ENCODE data around the gene PLXNB2.

PLXNB2 gene

DNA sequence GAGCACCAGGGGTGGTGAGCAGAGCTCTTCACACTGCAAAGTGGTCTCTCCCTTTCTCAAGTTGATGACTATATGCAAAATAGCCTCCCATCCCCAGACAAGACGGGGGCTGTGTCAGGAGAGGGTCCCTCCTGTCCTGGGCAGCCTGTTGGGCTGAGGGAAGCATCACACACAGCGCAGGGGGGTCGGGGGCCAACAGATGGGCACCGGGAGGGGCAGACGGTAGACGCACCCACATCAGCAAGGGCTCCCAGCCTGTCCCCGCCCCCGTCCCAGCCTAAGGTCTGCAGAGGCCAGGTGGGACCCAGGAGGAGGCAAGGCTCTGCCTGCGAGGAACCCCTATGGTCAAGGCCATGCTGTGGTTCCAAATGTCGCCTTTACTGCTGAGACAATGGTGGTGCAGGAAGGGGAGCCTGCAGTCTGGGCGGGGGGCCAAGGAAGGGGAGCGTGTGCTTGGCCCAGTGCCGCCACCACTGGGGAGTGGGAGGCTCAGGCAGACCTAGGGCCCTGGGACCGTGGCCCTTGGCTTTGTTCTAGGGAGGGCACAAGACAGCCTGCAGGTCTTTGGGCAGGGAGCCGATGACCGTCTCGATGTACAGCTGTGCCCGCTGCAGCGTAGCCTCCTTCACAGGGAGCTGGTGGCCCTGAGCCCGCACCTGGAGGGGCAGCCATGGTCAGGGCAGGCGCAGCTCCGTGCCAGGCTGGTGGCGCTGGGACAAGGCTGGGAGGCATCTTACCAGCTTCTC is 4.3 kb upstream of the PLXNB2 start:
- DNase-seq (ENCODE audit: low read depth, low spot score) = no peak

DNA sequence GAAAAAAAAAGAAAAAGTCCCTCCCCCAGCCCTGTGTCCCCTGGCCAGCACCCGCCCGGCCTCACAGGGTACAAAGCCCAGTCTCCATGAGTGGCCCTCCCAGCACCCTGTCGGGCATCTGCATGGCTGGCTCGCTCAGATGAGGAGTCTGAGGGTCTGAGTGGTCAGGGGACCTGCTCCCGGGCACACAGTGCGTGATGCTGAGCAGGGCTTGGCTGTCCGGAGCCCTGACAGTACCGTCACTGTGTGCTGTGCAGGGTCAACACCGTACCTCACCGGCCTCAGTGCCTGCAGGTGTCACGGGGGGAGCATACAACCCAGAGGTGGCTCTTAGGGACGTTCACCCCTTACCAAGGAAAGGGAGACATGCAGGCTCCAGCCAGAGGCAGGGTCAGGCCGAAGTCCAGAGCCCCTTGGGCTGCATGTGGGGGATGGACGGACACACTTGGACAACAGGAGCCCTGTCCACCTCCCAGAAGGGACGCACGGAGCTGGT is 3.6 kb upstream of the PLXNB2 start:
- no peak for DNase-seq (ENCODE audit: low read depth, low spot score)

DNA sequence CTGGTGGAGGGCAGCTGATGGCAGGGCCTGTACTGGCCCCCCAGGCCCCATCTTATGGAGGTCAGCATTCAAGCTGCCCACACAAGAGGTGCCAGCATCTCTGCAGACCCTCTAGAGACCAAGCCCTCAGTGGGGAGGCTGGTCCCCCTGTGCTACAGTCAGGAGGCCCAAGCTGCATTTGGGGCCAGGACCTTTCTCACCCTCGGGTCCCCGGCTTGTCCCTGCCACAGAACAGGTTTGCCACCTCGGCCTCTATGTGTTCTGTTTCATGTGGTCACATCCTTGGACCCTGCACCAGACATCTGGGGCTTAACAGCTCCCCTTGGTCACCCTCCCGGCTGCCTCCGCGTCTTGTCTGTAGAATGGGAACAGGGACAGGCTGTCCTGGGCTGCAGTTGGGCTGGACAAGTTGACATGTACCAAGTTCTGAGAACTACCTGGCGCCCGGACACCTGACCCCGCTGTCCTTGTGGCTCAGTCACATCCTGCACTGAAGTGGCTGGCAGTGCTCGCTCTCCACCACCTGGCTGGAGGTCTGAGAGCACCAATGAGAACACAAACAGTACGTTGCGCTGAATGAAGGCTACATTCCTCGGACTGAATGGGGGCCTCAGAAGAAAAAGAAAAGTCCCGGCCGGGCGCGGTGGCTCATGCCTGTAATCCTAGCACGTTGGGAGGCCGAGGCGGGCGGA is 2.7 kb upstream of the PLXNB2 start:
- no peak for DNase-seq (ENCODE audit: low read depth, low spot score)

DNA sequence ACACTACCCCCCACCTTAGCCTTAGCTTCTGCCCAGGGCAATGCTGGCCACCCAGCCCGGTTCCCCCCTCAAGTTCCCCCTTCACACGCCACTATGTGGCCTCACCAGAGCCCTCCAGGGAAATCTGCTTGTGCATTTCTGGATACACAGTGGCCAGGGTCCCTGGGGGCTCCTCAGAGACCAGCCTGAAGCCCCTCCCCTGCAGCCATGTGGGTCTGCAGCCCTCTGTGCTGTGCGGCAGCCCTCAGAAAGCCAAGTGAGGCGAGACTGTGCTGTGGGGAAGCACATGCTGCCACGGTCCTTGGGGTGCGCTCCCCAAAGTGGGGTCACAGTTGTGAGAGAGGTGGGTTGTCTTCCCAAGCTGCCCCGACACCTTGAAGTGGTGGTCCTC is 2.1 kb upstream of the PLXNB2 start:
- no peak for DNase-seq (ENCODE audit: low read depth, low spot score)

DNA sequence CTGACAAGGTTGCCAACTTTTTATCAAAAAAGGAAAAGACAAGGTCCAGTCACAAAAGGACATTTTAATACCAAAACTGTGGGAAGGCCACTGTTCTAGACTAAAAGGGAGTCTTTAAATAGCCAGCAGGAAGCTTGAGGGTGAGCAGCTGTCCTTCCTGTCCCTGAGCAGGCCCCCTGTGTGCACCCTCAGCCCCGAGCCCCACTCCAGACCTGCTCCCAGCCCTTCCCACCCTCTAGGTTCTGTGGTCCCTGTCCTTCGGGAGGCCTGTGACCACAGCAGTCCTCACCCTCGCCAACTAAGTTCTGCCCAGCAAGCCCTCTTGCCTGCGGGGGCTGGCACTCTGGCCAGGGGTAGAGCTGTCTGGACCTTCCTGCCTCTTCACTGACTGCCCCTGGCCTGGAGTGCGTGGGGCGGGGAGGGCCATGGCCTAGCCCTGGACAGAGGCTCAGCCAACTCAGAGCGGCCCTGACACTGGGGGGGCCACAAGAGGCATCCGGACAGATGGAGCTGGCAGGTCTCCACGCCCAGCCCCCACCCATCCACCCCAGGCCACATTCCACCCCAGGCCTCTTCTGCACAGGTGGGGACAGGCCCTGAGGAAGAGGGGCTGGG is 1.6 kb upstream of the PLXNB2 start:
- no peak for DNase-seq (ENCODE audit: low read depth, low spot score)

DNA sequence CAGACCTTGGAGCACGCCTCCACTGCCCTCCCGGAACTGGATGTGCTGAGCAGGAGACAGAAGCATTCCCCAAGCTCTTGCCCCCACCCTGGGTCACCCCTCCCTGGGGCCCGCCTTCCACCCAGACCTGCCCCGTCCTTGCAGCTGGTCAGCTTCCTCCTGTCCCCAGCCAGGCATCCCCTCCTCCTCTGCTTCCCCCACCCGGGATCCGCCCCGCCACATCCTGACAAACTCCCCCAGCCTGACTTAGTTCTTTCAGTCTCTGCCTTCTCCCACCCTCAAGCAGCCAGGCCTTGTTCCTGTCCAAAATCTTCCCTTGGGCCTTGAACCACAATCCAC is 1.1 kb upstream of the PLXNB2 start:
- DNase-seq (ENCODE audit: low read depth, low spot score) = no peak

DNA sequence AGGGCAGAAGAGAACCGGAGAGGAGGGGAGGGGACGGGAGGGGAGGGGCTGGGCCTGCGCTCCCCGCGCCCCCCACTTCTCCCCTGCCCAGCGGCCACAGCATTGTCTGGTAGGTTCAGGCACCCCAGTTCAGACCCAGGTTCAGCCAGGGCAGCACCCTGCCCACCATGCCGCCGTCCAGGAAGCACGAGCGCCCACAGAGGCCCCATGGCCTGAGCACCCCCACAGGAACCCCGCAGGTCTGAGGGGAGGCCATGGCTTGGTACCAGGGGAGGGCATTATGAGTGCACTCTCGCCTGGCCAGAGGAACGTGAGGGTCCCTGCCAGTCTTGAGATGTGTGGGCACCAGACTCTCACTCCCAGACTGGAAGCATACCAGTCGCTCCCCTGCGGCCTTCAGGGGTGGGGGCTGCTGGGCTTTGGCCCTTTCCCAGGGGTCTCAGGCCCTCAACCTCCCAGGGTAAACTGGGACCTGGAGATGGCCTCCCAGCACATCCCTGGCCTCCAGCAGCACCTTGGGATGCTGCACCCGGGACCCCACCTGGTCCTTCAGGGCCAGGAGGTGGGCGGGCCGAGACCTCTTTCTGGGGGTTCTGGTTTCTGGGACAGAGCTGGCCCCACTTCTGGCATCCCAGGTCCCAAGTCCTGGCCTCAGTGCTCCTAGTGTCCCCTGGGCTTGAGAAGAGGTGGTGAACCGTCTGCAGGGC is 597 bp upstream of the PLXNB2 start:
- no peak for DNase-seq (ENCODE audit: low read depth, low spot score)

DNA sequence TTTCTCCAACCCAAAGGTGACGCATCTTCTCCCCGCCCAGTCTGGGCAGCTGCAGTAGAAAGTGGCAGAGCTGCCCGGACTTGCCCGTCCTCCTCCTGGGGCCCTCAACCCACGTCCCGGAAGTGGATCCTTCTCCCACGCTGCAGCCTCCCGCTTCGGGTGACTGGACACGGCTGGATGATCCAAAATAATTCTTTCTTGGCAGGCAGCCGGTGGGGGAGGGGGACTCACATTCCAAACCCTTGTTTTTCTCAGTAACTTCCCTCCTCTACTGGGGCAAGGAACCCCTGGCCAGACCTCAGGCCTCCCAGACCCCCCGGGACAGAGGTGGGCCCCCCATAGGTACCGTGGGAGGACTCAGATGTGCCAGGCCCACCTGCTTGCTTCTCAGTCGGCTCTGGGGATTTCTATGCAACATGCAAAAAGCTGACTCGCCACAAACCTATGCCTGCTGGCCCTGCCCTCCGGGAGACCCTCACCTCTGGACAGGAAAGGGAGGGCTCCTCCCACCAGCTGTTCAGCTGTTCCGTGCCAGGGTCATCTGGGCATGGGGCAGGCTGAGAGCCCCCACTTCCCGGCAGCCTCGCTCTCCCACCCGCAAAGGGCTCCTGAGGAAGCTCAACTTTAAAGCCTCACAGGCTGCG is 1.4 kb downstream of the PLXNB2 start:
- DNase-seq (ENCODE audit: low read depth, low spot score) = no peak

DNA sequence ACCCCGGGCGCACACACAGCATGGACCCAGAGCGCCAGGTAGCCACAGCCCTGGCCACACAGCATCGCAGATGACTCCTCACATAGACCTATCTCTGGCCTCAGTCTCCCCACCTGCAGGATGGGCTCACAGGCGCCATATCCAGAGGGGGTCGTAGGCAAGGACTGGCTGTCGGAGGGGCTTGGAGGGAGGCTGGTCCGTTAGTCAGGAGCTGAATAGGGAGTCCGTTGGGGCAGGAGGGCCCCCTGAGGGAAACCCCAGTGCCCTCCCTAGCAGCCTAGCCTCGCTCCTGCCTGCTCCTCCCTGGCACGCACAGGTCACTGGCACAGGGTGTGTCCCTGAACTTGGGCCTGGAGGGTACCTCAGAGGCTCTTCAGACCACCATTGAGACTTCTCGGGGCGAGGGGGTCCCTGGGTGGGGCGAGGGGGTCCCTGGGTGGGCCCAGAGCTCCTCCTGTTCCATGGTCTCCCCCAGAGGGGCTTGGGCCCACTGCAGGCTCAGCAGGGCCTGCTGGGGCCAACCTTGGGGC is 2.0 kb downstream of the PLXNB2 start:
- DNase-seq (ENCODE audit: low read depth, low spot score) = no peak

DNA sequence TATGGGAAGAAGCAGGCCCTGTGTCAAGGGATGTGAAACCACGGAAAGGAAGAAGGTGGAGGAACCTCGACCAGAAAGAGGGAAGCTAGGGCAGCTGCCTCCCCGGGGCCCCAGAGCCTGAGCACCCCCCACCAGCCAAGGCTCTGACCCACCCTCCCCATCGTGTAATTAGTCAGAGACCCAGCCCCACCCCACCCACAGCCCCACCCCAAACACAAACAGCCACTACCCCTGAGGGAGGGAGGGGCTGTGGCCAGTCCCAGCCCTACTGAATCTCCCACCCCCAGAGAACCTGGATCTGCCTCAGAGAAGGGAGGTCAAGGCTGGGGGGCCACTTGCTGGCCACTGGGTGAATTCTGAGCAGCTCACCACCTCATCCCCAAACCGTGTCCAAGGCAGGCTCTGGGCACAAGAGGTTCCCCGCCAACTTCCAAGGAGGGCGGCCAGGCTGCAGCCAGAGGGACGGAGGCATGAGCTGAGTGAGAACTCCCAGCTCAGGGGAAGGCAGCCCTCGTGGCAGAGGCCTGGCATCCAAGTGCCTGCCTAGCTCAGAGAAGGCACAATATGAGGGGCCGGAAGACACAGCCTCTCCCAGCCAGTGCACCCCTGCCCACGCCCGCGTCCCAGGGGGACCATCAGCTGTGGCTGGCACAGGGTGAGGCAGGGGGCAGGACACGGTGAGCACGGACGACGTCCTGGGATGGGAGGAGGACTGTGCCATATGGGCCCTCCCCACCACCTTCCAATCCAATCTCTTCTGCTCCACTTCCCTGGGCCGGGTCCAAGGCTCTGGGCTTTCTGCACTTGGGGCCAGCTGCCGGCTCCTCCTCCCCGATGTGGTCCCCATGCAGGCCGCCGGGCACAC is 2.7 kb downstream of the PLXNB2 start:
- no peak for DNase-seq (ENCODE audit: low read depth, low spot score)

DNA sequence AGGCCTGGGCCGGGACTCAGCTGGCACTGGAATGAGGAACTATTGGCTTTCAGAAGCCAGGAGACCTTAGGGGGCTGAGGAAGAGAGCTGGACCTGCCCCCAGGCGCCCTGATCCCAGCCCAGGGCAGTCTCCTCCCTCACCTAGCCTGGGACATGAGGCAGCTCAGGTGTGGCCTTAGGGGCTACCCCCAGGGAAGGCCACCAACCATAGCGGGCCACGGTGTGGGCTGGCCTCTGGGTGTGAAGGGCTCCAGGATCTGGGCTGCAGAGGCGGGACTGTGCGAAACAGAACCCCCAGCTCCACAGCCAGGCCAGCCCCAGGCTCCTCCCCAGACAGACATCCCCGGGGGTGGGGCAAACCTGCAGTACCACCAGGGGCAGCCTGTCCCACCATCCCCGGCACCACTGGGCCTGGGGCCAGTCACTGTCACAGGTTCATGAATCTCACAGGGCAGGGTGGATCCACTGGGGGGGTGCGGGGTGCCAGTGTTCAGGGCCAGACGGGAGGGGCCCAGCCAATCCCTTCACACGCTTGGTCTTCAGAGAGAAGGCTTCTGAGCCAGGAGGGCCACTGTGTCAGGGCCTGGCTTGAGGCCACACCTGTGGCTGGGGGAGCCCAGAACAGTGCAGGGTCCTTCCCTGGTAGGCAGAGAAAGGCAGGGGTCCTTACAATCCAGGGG is 3.5 kb downstream of the PLXNB2 start:
- DNase-seq (ENCODE audit: low read depth, low spot score) = no peak

DNA sequence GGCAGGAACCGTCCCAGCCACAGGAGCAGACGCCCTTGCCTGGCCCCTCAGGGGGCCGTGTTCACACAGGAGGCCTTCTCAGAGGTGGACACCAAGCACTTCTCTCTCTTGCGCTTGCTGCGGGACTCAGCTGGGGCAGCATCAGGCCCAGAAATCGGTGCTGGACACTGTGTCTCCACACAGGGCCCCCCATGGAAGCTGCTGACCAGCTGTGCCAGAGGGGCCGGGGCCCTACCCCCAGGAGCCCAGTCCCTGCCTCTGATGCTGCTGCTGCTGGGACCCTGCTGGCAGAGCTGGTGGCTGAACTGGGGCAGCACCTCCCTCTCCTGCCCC is 4.0 kb downstream of the PLXNB2 start:
- DNase-seq (ENCODE audit: low read depth, low spot score) = no peak

DNA sequence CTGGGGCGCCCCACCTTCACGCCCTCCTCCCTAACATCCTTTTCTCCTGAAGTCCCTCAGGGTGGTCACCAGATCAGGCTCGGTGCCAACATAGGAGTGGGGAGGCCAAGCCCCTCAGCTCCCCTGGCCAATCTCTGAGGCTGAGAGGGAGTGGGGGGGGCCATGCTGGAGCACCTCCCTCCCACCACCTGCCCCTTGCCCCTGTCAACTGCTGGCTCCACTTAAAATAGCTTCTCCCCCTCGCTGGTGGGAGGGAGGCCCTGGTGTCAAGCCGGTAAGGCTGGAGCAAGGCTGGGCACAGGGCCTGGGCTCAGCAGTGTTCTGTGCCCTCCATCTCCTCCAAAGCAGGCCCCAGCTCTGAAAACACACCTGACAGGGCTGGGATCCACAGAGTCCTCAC is 4.9 kb downstream of the PLXNB2 start:
- DNase-seq (ENCODE audit: low read depth, low spot score) = no peak

DNA sequence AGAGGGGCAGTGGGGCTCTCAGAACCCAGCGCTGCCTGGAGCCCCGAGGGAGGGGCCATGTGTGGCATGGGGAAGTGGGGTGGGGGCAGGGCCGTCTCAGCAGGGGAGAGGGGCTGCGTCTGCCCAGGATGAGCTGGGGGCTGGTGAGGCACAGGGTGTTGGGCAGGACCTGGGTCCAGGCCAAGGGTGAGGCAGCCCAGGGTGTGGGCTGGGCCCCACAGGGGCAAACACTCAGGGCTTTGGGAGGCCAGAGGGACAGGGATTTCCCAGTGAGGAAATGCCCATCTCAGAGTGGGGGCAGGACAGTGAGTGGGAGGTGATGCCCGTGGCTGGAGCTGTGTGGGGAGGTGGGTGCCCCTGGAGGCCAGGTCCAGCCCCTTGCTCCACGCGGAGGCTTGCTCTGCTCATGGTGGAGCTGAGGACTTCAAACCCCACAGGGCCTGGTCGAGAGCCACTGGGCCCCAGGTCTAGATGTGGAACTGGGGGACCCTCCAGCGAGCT is 5.4 kb downstream of the PLXNB2 start:
- DNase-seq (ENCODE audit: low read depth, low spot score) = no peak

DNA sequence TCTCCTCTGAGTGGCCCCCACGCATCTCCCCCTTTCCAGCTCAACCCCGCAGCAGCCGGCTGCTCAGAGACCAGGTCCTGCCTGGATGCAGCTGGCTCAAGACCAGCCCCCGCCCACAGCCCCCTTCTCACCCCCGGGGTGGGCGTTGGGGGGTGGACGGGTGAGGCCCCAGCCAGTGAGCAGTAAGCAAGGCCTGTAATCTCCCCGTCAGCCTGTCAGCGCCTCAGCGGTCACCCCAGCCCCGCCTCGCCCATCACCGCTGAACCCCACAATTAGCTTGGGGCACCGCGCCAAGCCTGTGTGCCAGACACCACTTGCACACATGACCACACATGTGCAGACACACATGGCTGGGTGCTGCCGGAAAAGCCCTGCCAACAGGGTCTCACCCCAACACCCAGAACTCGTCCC is 5.9 kb downstream of the PLXNB2 start:
- no peak for DNase-seq (ENCODE audit: low read depth, low spot score)

DNA sequence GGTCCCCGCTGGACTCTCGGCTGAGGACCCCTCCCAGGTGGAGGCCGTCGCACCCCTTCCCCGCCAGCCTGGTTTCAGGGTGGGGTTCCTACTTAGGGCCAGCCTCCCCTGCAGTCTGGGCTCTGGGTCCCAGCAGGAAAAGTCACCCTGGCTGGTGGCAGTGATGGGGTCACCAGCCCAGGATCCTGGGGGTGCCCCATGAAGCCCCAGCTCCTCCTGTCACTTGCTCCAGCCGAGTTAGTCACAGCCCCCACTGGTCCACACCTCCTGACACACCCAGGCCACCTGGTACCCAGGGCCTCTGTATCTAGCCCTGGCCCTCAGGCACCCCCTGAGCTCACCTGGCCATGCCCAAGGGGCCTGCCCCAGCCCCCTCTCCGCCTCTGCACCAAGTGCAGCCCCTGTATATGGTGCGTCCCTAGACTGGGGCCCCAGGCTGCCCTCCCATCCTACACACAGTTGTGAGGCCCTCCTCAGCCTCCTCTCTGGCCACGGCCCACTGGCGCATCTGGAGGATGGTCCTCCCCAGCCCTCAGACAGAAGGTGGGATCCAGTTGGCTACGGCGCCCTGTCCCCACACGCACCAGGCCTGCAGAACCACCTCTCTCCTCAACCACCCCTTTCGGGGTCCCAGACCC is 6.7 kb downstream of the PLXNB2 start:
- DNase-seq (ENCODE audit: low read depth, low spot score) = no peak

DNA sequence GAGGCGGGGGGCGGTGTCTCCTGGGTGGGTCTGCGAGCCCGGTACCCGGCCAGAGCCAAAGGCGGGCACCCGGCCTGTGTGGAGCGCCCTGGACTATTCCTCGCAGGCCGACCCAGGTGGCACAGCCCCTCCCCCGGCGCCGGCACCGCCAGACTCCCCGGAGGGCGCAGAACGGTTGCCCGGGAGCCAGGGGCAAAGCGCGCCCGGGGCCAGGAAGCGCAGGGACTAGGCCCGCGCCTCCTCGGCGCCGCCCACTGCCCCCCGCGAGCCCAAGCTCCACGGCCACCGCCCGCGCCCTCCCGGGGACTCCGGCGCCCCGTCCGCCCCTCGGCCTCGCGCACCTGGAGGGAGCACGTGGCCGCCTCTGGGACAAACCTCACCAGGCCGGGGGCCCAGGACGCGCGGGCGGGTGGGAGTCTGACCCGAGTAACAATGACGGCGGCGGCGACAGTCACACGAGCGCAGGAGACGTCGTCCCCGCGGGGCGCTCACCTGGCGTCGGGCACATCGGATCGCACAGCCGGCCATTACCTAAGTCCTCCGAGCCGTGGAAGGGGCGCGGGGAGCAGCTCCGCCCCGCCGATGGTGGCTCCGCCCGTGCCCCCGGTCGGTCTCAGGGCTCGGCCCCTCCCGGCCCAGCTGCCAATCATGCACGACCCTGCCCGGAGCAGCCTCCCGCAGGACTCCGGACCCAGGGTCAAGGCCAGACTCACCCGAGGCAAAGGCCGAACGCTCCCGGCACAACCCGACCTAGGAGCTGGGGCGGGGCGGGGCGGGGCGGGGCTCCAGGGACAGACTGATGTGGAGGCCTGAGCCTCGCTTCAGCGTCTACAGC is 7.4 kb downstream of the PLXNB2 start:
- no peak for DNase-seq (ENCODE audit: low read depth, low spot score)

DNA sequence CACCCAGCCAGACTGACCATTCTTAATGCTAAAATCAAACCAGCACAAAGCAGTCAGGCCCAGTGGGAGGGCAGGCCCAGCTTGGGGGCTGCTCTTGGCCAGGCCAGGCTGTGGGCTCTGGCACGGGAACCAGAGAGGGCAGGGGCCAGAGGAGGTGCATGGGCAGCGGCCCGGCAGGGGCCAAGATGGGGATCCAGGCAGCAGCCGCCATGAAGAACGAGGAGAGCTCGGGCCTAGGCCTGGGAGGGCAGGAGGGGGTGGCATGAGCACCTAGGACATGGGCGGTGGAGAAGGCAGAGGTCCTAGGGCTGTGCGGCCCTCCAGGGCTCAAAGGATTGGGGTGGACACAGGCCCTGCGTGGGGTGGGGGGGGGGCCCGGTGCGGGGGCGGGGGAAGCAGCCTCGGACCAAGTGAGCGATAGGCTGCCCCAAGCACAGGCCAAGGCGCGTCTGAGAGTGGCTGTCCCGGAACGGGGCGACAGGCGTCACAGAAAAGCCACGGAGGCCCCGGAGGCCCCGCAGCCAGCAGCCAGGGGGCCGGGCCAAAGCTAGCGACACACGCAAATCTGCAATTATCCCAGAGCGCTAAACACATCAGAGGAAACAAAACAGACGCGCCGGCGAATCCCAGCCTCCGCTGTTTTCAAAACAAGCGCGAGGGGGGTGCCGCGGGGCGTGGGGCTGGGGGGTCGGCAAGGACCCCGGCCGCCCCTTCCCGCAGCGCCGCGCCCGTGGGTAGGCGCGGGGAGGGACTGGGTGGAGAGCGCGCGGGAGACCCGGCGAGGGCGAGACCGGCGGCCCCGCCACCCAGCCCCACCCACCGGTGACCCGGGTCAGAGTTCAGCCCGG is 8.3 kb downstream of the PLXNB2 start:
- DNase-seq (ENCODE audit: low read depth, low spot score) = no peak
